Measurements from ENCODE around the gene GRIN1.

Gene GRIN1

GRCh38 chr9:137215196-137215986 is 76.4 kb downstream of the GRIN1 start:
- no peak for DNase-seq (ENCODE audit: low read depth in 2 of 2)

- DNase-seq (ENCODE audit: low read depth in 2 of 2): no peak
Observed at GRCh38 chr9:137216188-137216965, 77.4 kb downstream of the GRIN1 start.

- DNase-seq (ENCODE audit: low read depth in 2 of 2): no peak
Observed at GRCh38 chr9:137217276-137218211, 78.6 kb downstream of the GRIN1 start.

GRCh38 chr9:137218212-137218753 is 79.3 kb downstream of the GRIN1 start:
- DNase-seq (ENCODE audit: low read depth in 2 of 2): no peak

All from stimulated activated CD8-positive, alpha-beta memory T cell treated with anti-CD3 and anti-CD28 coated beads, Interleukin-7, amount 100 ng/mL, for 4 hours (primary cell).